Stimulated activated CD8-positive, alpha-beta memory T cell treated with anti-CD3 and anti-CD28 coated beads, Interleukin-7, amount 100 ng/mL, for 24 hours (primary cell): ENCODE results near the gene KLRF1.

ENCODE experiments used
- DNase-seq: peaks from one replicate; pipeline ENCODE4 v3.0.0-alpha.2; 2020; ENCODE audit warnings: low read depth

Gene KLRF1

GRCh38 chr12:9827209-9827888 lies at the start of gene KLRF1:
KLRF1 (plus strand) TSS chr12:9827481; CDS start chr12:9827545, 64 bp downstream.
- DNase-seq = no peak

GRCh38 chr12:9779209-9779608 lies 48.1 kb upstream of the KLRF1 start:
- no peak for DNase-seq

DNA sequence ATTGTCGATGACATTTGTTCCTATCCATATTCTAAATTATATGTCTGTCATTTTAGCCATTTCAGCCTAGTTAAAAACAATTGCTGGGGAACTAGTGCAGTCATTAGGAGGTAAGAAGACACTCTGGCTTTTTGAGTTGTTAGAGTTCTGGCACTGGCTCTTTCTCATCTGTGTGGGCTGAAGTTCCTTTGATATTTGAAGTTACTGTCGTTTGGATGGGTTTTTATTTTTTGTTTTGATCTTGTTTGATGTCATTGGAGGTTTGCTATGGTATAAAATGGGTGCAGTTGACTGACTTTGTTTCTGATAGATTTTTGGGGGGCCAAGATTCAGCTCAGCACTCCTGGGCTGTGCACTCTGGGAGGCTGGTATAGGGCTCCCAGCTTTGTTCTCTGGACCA lies 45.9 kb upstream of the KLRF1 start:
- no peak for DNase-seq

GRCh38 chr12:9782547-9783382 lies 44.5 kb upstream of the KLRF1 start:
- no peak for DNase-seq

- DNase-seq = no peak
These were observed 43.0 kb upstream of the KLRF1 start for GRCh38 chr12:9784326-9784725.

DNA sequence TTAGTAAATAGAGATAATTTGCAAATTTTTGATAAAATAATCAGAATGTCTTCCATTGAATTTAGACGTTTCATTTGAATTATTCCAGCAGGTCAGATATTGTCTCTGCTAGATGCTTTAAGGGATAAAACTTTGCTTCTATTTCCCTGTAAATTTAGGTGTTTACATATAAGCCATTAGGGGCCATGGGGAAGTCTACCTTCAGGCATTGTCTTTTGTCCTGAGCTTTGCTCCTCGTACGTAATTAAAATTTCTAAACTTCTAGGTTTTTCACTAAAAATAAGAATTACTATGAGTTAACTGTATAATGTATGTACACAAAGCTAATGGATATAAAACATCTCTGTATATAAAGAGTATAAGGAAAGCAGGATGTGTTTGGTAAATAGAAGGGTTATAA lies 42.5 kb upstream of the KLRF1 start:
- DNase-seq = no peak

GRCh38 chr12:9786726-9787717 lies 40.3 kb upstream of the KLRF1 start:
- no peak for DNase-seq

- no peak for DNase-seq
These were observed 34.9 kb upstream of the KLRF1 start for GRCh38 chr12:9792185-9792900.

DNA sequence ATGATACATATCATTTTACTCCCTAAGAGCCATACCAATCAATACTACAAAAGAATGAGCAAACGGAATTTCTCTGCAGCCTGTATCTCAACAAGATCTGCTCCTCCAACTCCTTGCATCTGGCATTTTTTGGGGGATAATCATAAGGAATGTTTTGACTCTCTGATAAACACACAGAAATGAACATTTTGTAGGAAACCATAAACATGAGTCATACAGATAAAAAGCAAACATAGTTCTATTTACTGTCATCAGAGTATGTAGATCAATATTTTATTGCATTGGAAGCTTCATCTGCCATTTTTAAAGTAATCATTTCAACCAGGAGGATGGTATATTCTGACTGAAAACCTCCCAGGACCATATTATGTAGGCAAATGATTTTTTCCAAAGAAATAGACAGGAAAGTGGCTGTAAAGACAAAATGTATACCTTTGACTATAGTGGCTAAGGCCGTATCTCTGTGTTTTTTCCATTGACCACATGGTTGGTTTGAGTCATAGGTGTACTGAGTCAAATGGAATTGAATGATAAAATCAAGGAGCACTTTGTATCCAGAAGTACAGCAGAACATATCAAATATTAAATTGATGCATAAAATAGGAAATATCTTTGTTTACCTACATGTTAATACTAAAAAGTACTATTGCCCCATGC lies 34.2 kb upstream of the KLRF1 start:
- DNase-seq = no peak

- DNase-seq = no peak
These were observed 33.4 kb upstream of the KLRF1 start for GRCh38 chr12:9793779-9794395.

GRCh38 chr12:9794484-9795093 lies 32.7 kb upstream of the KLRF1 start:
- no peak for DNase-seq

GRCh38 chr12:9795945-9796344 lies 31.3 kb upstream of the KLRF1 start:
- DNase-seq = no peak

- no peak for DNase-seq
These were observed 30.9 kb upstream of the KLRF1 start for GRCh38 chr12:9796346-9796745.

DNA sequence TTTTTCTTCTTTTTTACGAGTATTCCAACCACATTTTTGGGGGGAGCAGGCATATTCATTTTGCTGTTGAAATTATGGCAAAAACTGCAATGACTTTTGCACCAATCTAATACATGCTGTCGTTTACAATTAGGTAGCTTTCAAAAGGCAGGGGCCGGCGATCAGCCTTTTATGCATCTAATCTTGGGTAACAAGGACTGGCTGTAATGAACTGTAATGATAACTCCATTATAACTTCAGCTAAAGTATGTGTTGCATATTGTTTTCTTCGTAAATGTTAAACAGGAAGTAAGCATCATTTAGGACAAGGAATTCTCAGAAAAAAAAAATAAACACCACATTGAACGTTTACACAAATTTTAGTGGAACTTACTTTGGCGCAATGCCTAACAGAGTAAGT lies 30.3 kb upstream of the KLRF1 start:
- no peak for DNase-seq

GRCh38 chr12:9797722-9798619 lies 29.3 kb upstream of the KLRF1 start:
- peak; percentile 11 for DNase-seq

- no peak for DNase-seq
These were observed 27.3 kb upstream of the KLRF1 start for GRCh38 chr12:9799961-9800360.

DNA sequence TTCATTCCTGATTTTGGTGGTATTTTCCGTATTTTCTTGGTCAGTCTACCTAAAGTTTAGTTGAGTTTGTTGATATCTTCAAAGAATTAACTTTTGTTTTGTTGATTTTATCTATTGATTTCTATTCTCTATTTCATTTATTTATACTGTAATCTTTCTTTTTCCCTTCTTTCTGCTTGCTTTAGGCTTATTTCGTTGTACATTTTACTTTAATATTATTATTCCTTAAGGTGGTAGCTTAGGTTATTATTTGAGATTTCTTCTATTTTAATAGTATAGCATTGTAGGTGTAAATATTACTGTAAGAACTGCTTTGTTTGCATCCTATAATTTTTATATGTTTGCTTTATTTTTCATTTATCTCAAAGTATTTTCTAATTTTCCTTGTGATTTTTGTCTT lies 21.4 kb upstream of the KLRF1 start:
- no peak for DNase-seq

DNA sequence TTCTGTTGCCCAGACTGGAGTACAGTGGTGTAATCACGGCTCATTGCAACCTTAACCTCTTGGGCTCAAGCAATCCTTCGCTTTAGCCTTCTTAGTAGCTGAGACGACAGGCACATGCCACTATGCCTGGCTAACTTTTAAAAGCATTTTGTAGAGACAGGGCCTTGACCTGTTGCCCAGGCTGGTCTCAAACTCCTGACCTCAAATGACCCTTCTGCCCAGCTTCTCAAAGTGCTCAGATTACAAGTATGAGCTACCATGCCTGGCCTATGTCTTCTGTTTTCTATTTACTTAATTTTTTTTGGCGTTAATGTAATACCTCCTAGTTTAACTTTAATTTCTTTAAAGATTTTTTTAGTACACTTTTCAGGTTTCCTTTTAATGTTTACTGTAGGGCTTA lies 20.6 kb upstream of the KLRF1 start:
- no peak for DNase-seq

GRCh38 chr12:9808504-9808903 lies 18.8 kb upstream of the KLRF1 start:
- no peak for DNase-seq
